Gastrocnemius medialis (tissue), 4 donors: ENCODE results near the gene ADPRS. TPM values are rescaled to one million over a fixed set of nuclear protein-coding genes. Genes with fewer than 3 reads are reported as not detected.

Source experiments
- ATAC-seq, 2 donors: fragments of 150-250 bp; one replicate each; pipeline ENCODE4 v1.9.1; 2016
- DNase-seq, 2 donors: peaks; one replicate each; pipeline ENCODE4 v3.0.0-alpha.2; 2019
- H3K27ac ChIP-seq, 4 donors: fragments of 200-600 bp; sonication (generic); 1 replicate in 1 of 4; 2 replicates in 3 of 4; pipeline ENCODE4 v1.5.1; 2016 to 2018; ENCODE audit warnings: mild to moderate bottlenecking in 2 of 4, moderate library complexity in 1 of 4
- H3K27me3 ChIP-seq, 3 donors: fragments of 200-600 bp; sonication (generic) in 2 of 3; 1 replicate in 1 of 3; 2 replicates in 2 of 3; pipeline versions ENCODE4 v1.5.1 to v1.6.0; 2016 to 2019; ENCODE audit warnings: mild to moderate bottlenecking in 1 of 3, moderate library complexity in 1 of 3
- H3K36me3 ChIP-seq, 2 donors: fragments of 200-600 bp; sonication (generic) in 1 of 2; one replicate each; pipeline ENCODE4 v1.5.1; 2017 to 2018
- H3K4me1 ChIP-seq, 2 donors: fragments of 200-600 bp; sonication (generic) in 1 of 2; one replicate each; pipeline ENCODE4 v1.5.1; 2016 to 2017; ENCODE audit warnings: mild to moderate bottlenecking in 2 of 2
- H3K4me3 ChIP-seq, 4 donors: fragments of 200-600 bp; sonication (generic) in 3 of 4; 1 replicate in 1 of 4; 2 replicates in 3 of 4; pipeline ENCODE4 v1.5.1; 2016 to 2019; ENCODE audit warnings: mild to moderate bottlenecking in 2 of 4
- H3K9me3 ChIP-seq, 3 donors: fragments of 200-600 bp; sonication (generic) in 2 of 3; 1 replicate in 1 of 3; 2 replicates in 2 of 3; pipeline ENCODE4 v1.5.1; 2016 to 2019
- POLR2A ChIP-seq, 2 donors: fragments of 450-650 bp; IDR thresholded peaks; one replicate each; pipeline ENCODE4 v1.6.1; 2017; ENCODE audit warnings: antibody characterized with exemption in 2 of 2, mild to moderate bottlenecking in 2 of 2, moderate library complexity in 2 of 2
- in situ Hi-C, 4 donors: fragments of 200-750 bp; cut with MboI; loops; one replicate each; pipeline versions ENCODE4 v1.15.0 to v1.8.0; 2017; ENCODE audit warnings: low sequenced_read_pairs in 4 of 4
- intact Hi-C: fragments of 100-400 bp; cut with DNase I; formaldehyde crosslinking; loops from one replicate; pipeline ENCODE4 v1.15.1; 2023; ENCODE audit warnings: low total_unique reads
- total RNA-seq, 4 donors: library from RNA; depleted of rRNA; stranded (reverse); fragments of >200 nt; gene quantifications; one replicate each; pipeline versions ENCODE4 v1.1.0 to v1.2.3, GENCODE V29; 2016
- TF ChIP-seq, protein P1 (sequence below), 5 experiments: fragments of 450-650 bp in 3 of 5; fragments of 200-600 bp in 2 of 5; sonication (generic) in 2 of 5; IDR thresholded peaks in 4 of 5; conservative IDR thresholded peaks in 1 of 5; 1 replicate in 4 of 5; 2 replicates in 1 of 5; pipeline ENCODE4 v1.5.1; 2016 to 2019; ENCODE audit warnings: antibody characterized with exemption in 5 of 5, mild to moderate bottlenecking in 3 of 5, moderate library complexity in 3 of 5

ADPRS gene
- total RNA-seq, 4 donors from 2014 or later, result 46.7 to 67.3 (median 54.0) TPM

DNA sequence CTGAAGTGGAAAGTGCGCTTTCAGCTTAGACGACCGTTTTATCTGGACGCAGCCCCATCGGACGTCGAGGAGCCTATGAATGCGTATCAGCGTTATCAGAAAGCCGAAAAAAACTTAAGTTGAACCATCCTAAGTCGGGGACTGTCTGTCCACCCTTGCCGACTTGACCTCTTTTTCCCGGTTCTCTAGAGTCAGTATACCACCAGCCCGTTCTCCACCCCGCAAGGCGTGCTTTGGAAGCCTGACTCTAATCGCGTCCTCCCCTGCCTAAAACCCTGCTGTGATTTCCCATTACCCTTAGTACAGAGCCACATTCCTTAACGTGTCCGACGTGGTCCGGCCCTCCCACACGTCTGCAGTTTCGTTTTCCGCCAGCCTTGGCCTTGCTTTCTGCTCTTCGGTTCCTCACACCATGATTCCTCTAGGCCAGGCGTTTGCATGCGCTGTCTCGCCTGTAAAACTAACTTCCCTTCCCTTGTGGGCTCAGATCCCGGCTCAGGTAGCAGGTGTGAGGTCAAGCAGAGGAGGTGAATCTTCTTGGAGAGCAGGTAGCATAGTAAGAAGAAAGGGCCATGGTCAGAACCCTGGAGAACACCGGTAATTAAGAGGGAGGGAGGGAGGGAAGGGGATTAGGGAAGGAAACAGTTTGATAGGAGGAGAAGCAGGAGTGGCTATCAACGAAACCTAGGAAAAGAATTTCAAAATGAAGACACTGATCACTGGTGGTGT, 865 bp downstream of the ADPRS start:
- H3K9me3 ChIP-seq, result no peaks in the 10 kb centered on the region
- ATAC-seq (no peak), DNase-seq (no peak)
- H3K27ac ChIP-seq, result peak overlapping the region; percentile 78 to 96 (median 89)
- peaks cover 16 to 25% of the 10 kb centered on the region in 2 donors for H3K4me1 ChIP-seq
- intact Hi-C loops, result loop anchor here (2.0 to 10.0 kb wide), 2 partner anchors 159 to 195 kb away; partner anchors contain the start of gene AGO3
- H3K4me3 ChIP-seq, result peak overlapping the region; percentile 75 to 98 (median 90)
- peaks cover 0 to 37% of the 10 kb centered on the region in 2 donors for H3K36me3 ChIP-seq
- H3K27me3 ChIP-seq, result peaks cover 5 to 19% (median 16%) of the 10 kb centered on the region in 3 donors
- TF ChIP-seq POLR2A (IDR thresholded peaks at IDR 0.05), result no peak
- TF ChIP-seq, protein P1, sequence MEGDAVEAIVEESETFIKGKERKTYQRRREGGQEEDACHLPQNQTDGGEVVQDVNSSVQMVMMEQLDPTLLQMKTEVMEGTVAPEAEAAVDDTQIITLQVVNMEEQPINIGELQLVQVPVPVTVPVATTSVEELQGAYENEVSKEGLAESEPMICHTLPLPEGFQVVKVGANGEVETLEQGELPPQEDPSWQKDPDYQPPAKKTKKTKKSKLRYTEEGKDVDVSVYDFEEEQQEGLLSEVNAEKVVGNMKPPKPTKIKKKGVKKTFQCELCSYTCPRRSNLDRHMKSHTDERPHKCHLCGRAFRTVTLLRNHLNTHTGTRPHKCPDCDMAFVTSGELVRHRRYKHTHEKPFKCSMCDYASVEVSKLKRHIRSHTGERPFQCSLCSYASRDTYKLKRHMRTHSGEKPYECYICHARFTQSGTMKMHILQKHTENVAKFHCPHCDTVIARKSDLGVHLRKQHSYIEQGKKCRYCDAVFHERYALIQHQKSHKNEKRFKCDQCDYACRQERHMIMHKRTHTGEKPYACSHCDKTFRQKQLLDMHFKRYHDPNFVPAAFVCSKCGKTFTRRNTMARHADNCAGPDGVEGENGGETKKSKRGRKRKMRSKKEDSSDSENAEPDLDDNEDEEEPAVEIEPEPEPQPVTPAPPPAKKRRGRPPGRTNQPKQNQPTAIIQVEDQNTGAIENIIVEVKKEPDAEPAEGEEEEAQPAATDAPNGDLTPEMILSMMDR (IDR thresholded peaks at IDR 0.05 in 4 of 5, conservative IDR thresholded peaks at IDR 0.05 in 1 of 5), result no peak
- in situ Hi-C loops, result loop anchor here in 2 of 4 donors (10.0 kb wide), 3 partner anchors 55 to 325 kb away; partner anchors contain the start of gene TRAPPC3 (in 1 of the 2)

DNA sequence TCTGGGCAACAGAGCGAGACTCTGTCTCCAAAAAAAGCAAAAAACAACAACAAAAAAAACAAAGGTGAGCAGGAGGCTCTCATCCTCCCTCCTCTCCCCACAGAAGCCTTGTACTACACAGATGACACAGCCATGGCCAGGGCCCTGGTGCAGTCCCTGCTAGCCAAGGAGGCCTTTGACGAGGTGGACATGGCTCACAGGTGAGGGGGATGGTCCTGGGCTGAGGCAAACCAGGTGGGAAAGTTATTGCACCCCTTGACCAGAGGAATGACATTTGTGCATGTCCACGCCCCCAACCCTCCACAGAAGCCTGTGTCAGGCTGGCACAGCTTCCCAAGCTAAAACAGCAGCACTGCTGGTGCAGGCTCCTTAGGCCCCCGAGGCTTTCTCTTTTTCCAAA, 2.4 kb downstream of the ADPRS start:
- Histone ChIP-seq H3K36me3 (peaks cover 0 to 51% of the 10 kb centered on the region in 2 donors), H3K27me3 (peaks cover 0 to 4% (median 3%) of the 10 kb centered on the region in 3 donors), H3K4me3 (no peak overlapping the region), H3K9me3 (no peaks in the 10 kb centered on the region), H3K27ac (no peak overlapping the region), H3K4me1 (peaks cover 16 to 24% of the 10 kb centered on the region in 2 donors)
- in situ Hi-C loops, result loop anchor here in 2 of 4 donors (10.0 kb wide), 3 partner anchors 54 to 324 kb away; partner anchors contain the start of gene TRAPPC3 (in 1 of the 2)
- intact Hi-C loops, result loop anchor here (10.0 kb wide), 1 partner anchor 194 kb away; no protein-coding TSS in a partner anchor
- ATAC-seq (no peak), DNase-seq (no peak)
- TF ChIP-seq, protein P1 (IDR thresholded peaks at IDR 0.05 in 4 of 5, conservative IDR thresholded peaks at IDR 0.05 in 1 of 5), result no peak
- TF ChIP-seq POLR2A (IDR thresholded peaks at IDR 0.05), result no peak

DNA sequence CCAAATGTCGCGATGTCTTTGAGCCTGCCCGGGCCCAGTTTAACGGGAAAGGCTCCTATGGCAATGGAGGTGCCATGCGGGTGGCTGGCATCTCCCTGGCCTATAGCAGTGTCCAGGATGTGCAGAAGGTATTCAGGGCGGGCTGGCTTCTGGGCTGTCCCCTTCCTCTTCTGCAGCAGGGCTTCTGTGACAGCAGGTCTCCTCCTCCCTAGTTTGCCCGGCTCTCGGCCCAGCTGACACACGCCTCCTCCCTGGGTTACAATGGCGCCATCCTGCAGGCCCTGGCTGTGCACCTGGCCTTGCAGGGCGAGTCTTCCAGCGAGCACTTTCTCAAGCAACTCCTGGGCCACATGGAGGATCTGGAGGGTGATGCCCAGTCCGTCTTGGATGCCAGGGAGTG, 3.0 kb downstream of the ADPRS start:
- no peak for TF ChIP-seq POLR2A (IDR thresholded peaks at IDR 0.05)
- TF ChIP-seq, protein P1 (IDR thresholded peaks at IDR 0.05 in 4 of 5, conservative IDR thresholded peaks at IDR 0.05 in 1 of 5), result no peak
- Histone ChIP-seq H3K27me3 (no peaks in the 10 kb centered on the region), H3K36me3 (peaks cover 0 to 51% of the 10 kb centered on the region in 2 donors), H3K4me1 (peaks cover 16 to 24% of the 10 kb centered on the region in 2 donors), H3K9me3 (no peaks in the 10 kb centered on the region), H3K4me3 (no peak overlapping the region), H3K27ac (no peak overlapping the region)
- ATAC-seq (no peak), DNase-seq (no peak)
- intact Hi-C loops (loop anchor here (10.0 kb wide), 1 partner anchor 193 kb away; no protein-coding TSS in a partner anchor), in situ Hi-C loops (loop anchor here in 2 of 4 donors (10.0 kb wide), 3 partner anchors 53 to 323 kb away; partner anchors contain the start of gene TRAPPC3 (in 1 of the 2))

GRCh38 chr1:36092166-36092797, 3.6 kb downstream of the ADPRS start:
- intact Hi-C loops, result loop anchor here (10.0 kb wide), 1 partner anchor 193 kb away; no protein-coding TSS in a partner anchor
- H3K4me1 ChIP-seq, result peaks cover 16 to 24% of the 10 kb centered on the region in 2 donors

More at GRCh38 chr1:36092166-36092797, 3.6 kb downstream of the ADPRS start:
- Histone ChIP-seq H3K4me3 (no peak overlapping the region), H3K9me3 (no peaks in the 10 kb centered on the region), H3K36me3 (peaks cover 0 to 51% of the 10 kb centered on the region in 2 donors), H3K27me3 (no peaks in the 10 kb centered on the region), H3K27ac (no peak overlapping the region)
- ATAC-seq (no peak), DNase-seq (no peak)
- TF ChIP-seq, protein P1 (IDR thresholded peaks at IDR 0.05 in 4 of 5, conservative IDR thresholded peaks at IDR 0.05 in 1 of 5), result no peak
- TF ChIP-seq POLR2A (IDR thresholded peaks at IDR 0.05), result no peak
- in situ Hi-C loops, result loop anchor here in 2 of 4 donors (10.0 kb wide), 3 partner anchors 53 to 323 kb away; partner anchors contain the start of gene TRAPPC3 (in 1 of the 2)
